Stimulated activated CD8-positive, alpha-beta memory T cell treated with anti-CD3 and anti-CD28 coated beads, Interleukin-2, amount 100 ng/mL, for 48 hours (primary cell): ENCODE data around the gene SELENOT.
"Not testable (repeated sequence)": the region's sequence is repeated elsewhere in the genome, so short reads cannot be mapped to it uniquely, and the experiment has no call there.

Experiments used
- DNase-seq, 2 donors: peaks; one replicate each; pipeline ENCODE4 v3.0.0-alpha.2; 2020; ENCODE audit warnings: low read depth in 2 of 2

SELENOT gene

GRCh38 chr3:150607267-150608065, 4.3 kb downstream of the SELENOT start:
- DNase-seq, result no peak

- DNase-seq, result no peak
Measured at GRCh38 chr3:150609988-150610387, 6.9 kb downstream of the SELENOT start.

- DNase-seq, result no peak
Measured at GRCh38 chr3:150610785-150611184, 7.7 kb downstream of the SELENOT start.

GRCh38 chr3:150611666-150612065, 8.5 kb downstream of the SELENOT start:
- DNase-seq, result no peak

- DNase-seq, result no peak
Measured at GRCh38 chr3:150612494-150612893, 9.4 kb downstream of the SELENOT start.

GRCh38 chr3:150613034-150613433, 9.9 kb downstream of the SELENOT start:
- no peak for DNase-seq

DNA sequence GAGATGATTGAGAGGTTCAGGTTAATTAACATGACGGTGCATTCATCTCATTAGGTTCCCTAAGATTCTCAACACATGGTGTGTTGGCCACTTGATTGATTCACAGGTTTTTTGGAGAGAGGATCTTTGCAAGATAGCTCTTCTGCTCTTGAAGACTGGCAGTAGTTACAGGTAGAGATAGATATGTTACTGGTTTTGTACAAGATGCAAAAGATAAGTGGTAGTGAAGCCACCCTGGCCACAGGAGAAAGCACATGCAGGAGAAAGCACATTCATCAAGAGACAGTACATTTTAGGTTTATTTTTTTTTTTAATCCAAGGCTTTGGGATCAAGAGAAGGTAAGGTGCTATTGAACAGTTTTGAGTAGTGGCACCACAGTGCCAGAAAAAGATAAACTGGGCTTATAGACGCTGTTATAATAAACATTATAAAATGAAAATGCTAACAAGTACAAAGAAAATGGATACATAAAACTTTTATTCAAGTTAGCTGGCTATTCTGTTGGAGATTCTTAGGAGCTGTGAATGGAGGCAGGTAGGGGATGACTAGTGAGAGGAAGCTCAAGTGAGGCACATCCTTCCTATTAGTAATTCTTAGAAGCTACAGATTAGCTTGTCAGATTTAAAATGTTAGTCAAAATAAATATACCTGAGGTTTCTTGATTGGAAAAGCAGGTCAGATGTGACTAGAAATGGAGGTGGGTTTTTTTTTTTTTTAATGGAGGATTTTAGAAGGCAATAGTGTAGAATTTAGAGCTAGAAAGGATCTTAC, 10.8 kb downstream of the SELENOT start:
- no peak for DNase-seq

- DNase-seq, result no peak
Measured at GRCh38 chr3:150620002-150620689, 17.0 kb downstream of the SELENOT start.

DNA sequence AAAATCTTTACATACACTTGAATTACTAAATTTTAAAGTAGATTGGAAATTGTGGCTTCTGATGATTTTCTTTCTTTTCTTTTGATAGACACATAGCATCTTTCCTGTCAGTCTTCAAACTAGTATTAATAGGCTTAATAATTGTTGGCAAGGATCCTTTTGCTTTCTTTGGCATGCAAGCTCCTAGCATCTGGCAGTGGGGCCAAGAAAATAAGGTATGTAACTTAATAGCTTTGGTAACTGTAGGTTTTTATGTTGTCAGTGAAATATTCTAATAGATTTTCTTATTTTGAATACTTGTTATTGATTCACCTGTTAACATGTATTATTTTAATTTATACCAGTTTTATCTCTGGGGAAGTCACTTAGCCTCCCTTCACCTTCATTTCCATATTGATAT, 19.8 kb downstream of the SELENOT start:
- not testable (repeated sequence) for DNase-seq

DNA sequence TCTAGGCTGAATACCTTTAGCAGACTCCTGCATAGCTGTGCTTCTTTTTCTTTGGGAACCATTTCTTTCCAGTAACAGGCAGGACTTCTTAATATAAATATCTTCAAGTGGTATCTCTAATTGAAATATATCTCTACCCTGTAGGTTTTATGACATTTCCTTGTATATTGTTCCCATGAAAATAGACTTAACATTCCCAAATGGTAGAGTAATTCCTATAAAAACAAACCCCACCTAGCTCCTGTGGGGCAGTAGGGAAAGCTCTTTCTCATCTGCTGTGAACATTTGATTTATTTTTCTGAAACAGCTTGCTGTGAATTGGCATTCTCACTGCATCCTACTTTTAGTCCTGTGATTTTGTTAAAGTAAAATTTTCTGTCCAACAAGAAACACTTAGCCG, 20.8 kb downstream of the SELENOT start:
- no peak for DNase-seq

DNA sequence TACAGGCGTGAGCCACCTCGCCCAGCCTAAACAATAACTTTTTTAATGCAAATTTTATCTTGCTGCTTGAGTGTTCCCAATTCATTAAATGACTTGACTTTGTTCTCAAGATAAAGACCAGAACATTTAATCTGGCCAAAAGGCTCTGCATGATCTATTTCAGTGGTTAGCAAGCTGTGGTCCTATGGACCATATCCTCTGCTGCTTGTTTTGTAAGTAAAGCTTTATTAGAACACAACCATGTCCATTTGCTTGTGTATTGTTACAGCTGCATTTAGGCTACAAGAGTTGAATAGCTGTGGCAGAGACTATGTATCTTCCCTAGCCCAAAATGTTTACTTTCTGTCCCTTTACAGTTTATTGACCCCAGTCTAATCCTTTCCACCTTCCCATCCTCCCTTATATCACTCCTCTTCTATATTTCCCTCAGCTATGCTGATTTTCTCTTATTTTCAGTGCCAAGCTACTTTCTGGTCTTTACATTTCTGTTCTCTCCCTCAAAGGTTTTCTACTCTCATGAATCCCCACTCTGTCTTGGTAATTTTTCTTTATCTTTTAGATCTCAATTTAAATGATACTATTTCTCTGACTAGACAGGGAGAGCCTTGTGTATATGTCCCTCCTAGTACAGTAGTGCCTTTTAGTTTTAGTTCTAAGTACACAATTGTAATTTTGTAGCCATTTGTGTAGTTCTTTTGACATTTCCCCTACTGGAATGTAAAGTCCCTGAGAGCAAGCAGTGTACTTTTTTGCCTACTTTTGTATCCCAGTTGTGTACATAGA, 23.2 kb downstream of the SELENOT start:
- no peak for DNase-seq

GRCh38 chr3:150627557-150627956, 24.4 kb downstream of the SELENOT start:
- DNase-seq, result no peak

- no peak for DNase-seq
Measured at GRCh38 chr3:150631515-150632221, 28.5 kb downstream of the SELENOT start.

DNA sequence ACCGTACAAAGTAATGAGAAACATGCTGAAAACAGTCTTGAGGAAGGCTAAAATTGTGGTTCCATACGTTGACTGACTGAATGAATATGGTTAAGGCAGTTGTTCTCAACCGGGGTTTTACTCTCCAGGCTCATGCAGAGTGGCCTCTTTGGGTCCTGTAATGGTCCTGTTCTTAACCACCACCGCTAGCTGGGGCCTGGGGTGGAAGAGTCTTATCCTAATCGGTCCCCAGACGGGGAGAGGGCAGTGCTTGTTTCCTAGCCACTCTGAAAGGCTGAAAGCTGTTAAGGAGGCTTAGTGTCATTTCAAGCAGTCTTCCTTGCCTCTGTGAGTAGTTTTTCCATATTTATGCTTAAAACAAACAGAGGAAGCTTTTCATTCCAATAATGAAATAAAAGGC, 32.0 kb downstream of the SELENOT start:
- no peak for DNase-seq

DNA sequence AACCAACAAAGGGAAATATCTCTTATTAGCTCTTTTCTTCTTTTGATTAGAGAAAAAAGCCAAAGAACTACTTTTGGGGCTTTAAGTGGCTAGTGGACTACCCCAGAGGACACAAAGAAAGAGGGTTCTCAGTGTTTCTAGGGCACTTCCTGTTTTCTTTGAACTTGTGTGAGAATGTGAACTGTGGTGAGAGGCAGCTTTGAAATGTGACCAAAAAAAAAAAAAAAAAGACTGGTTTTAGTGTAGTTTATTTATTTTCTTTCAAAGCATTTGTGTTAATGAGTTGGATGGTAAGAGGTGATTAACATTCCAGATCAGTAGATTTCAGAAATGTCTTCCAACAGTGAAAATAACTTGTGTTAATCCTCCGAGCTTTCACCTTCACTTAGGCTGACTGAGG, 32.4 kb downstream of the SELENOT start:
- DNase-seq, result no peak

- DNase-seq, result no peak
Measured at GRCh38 chr3:150636258-150636657, 33.1 kb downstream of the SELENOT start.

DNA sequence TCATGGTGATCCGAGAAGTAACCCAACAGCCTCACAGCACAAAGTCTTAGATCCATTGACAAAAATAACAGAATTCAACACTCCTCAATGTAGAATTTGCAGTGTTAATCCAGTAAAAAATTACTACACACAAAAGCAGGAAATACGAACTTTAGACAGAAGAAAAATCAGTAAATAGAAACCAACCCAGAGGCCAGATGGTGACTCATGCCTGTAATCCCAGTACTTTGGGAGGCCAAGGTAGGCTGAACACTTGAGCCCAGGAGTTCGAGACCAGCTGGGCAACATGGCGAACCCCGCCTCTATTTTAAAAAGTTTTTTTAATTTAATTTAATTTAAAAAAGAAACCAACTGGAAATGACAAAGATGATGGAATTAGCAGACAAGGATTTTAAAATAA, 36.1 kb downstream of the SELENOT start:
- DNase-seq, result no peak

DNA sequence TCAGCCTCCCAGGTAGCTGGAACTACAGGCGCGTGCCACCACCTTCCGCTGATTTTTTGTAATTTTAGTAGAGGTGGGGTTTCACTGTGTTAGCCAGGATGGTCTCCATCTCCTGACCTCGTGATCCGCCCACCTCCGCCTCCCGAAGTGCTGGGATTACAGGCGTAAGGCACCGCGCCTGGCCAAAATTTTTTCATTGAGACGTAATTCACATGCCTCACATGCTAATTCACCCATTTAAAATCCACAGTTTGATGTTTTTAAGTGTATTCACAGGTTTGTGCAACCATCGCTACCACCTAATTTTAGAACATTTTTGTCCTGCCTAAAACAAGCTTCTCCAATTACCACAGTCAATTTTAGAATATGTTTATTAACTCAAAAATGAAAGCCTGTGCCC, 37.1 kb downstream of the SELENOT start:
- no peak for DNase-seq

DNA sequence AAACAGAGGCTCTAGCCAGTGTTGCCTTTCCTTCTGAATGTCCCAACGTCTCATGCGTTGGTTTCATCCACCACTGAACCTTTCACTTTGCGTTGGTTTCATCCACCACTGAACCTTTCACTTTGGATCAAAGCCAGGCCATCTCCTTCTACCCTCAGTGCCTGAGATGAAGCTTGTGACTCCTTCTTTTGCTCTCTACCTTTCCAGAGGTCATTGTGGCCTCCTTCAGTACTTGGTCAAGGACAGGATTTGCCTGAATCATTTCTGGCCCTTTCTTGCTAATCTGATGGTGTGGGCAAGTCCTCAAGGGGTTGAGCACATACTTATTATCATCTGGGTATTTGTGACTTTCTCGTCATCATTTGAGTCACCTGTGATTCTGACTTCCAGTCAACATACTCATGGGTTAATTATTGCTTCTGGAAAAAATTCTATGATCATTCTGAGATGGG, 50.0 kb downstream of the SELENOT start:
- no peak for DNase-seq

DNA sequence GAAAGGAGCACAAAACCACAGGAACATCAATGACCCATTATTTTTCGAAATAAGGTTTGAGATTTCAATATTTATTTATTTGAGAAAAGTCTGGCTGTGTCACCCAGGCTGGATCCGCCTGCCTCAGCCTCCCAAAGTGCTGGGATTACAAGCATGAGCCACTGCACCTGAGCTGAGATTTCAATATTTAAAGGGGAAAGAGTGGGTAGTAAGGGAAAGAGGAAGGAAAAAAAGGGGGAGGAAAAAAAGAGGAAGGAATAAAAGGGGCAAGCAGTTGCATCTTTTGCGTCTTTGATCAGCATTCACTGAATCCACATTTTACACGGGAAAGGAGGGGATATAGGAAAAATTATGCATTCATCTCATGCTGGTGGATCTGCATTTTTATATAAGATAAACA, 53.2 kb downstream of the SELENOT start:
- no peak for DNase-seq
